Breast epithelium (tissue), 3 donors: ENCODE data around the gene TRIM77.

Experiments
- CTCF ChIP-seq, 3 donors: fragments of 450-650 bp; IDR thresholded peaks; one replicate each; pipeline ENCODE4 v1.5.1; 2016 to 2017; ENCODE audit warnings: antibody characterized with exemption in 3 of 3, mild to moderate bottlenecking in 3 of 3, moderate library complexity in 3 of 3
- POLR2A ChIP-seq: fragments of 450-650 bp; IDR thresholded peaks from one replicate; pipeline ENCODE4 v1.6.1; 2016; ENCODE audit warnings: antibody characterized with exemption, mild to moderate bottlenecking, moderate library complexity
- POLR2AphosphoS5 ChIP-seq, 3 donors: sonication (generic); formaldehyde crosslinking; IDR thresholded peaks; one replicate each; pipeline ENCODE4 v1.6.1; 2017; ENCODE audit warnings: antibody characterized with exemption in 3 of 3

GRCh38 chr11:89667001-89667400, 43.1 kb upstream of the TRIM77 start:
- TF ChIP-seq CTCF (IDR thresholded peaks at IDR 0.05) = no peak
- TF ChIP-seq POLR2A = no peak
- TF ChIP-seq POLR2AphosphoS5 (IDR thresholded peaks at IDR 0.05) = no peak
